Measurements from ENCODE around the gene ABCC3.

DNA sequence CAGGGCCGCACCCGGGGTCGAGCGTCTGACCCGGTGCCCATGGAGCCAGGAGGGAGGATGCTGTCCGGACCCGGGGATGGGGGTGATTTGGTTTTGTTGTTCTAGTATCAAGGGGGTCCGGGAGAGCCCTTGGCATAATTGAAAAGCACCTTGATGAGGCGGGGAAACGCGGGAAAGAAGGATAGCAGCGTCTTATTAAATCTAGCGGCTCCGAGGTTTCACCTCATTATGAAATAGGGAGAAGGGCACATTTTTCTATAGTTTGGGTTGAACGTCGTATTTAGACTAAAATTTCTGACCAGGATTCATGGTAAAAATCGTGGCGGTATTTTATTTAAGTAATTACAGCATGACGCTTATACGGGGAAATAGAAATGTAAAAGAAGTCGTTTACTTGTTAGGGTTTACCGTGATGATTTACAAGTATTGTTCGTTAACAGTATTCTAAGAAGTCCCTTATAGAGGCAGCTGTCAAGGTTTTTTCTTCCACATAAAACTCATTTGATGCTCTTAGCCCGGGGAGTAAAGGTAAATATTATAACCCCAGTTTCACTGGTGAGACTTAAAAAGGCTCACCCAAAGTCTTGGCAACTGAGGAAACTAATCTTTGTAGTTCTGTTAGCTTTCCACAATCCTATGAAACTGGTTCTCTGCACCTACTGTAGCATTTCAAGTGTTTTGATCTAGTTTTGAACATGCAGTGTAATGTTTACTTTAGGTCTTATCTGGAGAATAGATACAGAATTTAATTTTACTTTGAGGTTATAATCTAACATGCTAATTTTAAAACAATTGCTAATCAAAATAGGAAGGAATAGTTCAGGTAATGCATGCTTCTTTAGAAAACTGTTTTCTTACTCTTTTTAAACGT lies 85.5 kb downstream of the ABCC3 start:
- TF ChIP-seq, protein P1, sequence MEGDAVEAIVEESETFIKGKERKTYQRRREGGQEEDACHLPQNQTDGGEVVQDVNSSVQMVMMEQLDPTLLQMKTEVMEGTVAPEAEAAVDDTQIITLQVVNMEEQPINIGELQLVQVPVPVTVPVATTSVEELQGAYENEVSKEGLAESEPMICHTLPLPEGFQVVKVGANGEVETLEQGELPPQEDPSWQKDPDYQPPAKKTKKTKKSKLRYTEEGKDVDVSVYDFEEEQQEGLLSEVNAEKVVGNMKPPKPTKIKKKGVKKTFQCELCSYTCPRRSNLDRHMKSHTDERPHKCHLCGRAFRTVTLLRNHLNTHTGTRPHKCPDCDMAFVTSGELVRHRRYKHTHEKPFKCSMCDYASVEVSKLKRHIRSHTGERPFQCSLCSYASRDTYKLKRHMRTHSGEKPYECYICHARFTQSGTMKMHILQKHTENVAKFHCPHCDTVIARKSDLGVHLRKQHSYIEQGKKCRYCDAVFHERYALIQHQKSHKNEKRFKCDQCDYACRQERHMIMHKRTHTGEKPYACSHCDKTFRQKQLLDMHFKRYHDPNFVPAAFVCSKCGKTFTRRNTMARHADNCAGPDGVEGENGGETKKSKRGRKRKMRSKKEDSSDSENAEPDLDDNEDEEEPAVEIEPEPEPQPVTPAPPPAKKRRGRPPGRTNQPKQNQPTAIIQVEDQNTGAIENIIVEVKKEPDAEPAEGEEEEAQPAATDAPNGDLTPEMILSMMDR (IDR thresholded peaks at IDR 0.05; ENCODE audit: extremely low read depth in 1 of 2, insufficient read depth in 1 of 2, low read depth in 1 of 2, low read length in 2 of 2), result no peak
- no peak for TF ChIP-seq EZH2 (IDR thresholded peaks at IDR 0.05; ENCODE audit: borderline replicate concordance, low read depth, low read length, severe bottlenecking)
- TF ChIP-seq POLR2A (IDR thresholded peaks at IDR 0.05; ENCODE audit: low read depth, low read length), result no peak
- TF ChIP-seq, protein P2, sequence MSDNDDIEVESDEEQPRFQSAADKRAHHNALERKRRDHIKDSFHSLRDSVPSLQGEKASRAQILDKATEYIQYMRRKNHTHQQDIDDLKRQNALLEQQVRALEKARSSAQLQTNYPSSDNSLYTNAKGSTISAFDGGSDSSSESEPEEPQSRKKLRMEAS (IDR thresholded peaks at IDR 0.05; ENCODE audit: insufficient read depth, insufficient read length), result no peak
- no peak for TF ChIP-seq JUN (IDR thresholded peaks at IDR 0.05; ENCODE audit: borderline replicate concordance, insufficient read depth, insufficient read length, low read depth)
- no peak for TF ChIP-seq POLR2AphosphoS5 (IDR thresholded peaks at IDR 0.05; ENCODE audit: insufficient read depth, low read depth, low read length)

Data from endothelial cell of umbilical vein (primary cell).